Measurements from ENCODE around the gene SLC2A6.

The SLC2A6 gene

GRCh38 chr9:133476036-133476931 is 2.6 kb downstream of the SLC2A6 start:
- DNase-seq, result peak; percentile 24

DNA sequence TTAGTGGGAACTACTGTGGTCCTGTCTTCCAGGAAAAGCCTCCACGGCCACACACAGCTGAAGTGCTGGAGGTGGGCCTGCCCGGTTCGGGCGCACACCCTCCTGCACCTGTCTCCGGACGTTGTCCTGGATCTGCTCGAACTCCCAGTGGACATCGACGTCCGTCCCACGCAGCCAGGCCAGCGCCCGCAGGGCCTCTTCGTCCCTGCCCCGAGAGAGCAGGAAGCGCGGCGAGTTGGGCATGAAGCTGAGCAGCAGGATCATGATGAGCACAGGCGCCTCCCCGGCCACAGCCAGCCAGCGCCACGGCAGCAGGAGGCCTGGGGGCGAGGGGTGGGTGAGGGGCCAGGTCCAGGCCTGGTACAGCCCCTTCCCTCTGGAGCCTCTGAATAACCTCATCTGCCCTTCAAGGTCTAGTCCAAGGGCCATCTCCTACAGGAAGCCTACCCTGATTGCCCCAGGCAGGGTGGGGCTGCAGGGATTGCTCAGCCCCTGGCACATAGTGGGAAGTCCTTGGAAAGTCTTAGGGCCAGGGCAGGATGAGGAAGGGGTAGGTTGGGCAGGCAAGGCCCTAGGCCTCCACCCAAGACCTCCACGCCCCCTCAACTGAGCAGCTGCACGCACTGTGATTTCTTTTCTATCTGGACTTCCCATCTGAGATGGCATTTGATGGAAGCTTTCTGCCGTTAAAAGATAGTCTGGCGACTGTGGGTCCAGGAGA is 3.4 kb downstream of the SLC2A6 start:
- DNase-seq, result no peak

- DNase-seq, result no peak
These were observed 4.0 kb downstream of the SLC2A6 start for GRCh38 chr9:133474853-133475252.

- DNase-seq, result no peak
These were observed 4.7 kb downstream of the SLC2A6 start for GRCh38 chr9:133474215-133474614.

DNA sequence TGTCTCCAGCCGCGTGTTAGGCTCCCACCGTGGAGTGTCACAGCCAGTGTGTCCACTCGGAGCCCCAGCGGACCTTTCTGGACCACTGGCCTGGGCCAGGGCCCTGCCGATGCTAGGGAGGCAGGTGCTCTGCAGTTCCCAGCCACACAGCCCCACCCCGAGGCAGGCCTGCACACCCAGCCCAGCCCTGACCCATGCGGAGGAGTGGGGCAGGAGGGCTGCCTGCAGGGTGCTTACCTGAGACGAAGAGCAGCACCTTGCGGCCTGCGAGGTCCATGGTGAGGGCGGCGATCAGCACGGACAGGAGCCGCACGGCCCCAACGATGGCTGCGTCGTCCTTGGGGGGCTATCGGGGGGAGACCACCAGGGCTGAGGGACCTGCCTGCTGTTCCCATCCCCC is 5.2 kb downstream of the SLC2A6 start:
- DNase-seq, result no peak

- DNase-seq, result no peak
These were observed 6.0 kb downstream of the SLC2A6 start for GRCh38 chr9:133472753-133473378.

DNA sequence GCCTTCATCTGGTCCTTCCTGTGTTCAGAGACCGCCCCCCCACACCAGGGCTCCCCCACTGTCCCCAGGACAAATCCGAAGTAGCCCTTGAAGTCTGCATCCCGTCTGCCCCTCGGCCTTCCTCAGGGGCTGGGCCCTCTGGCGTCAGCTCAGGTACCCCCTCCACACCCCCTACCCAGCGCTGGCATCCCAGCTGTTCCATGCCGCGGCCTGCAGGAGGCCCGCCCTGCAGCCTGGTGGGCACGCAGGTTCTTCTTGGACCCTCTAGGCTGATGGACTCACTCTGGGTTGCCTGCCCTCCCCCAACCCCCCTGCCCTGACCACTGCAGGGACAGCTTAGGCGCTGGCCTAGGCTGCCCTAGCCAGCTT is 6.6 kb downstream of the SLC2A6 start:
- DNase-seq, result no peak

DNA sequence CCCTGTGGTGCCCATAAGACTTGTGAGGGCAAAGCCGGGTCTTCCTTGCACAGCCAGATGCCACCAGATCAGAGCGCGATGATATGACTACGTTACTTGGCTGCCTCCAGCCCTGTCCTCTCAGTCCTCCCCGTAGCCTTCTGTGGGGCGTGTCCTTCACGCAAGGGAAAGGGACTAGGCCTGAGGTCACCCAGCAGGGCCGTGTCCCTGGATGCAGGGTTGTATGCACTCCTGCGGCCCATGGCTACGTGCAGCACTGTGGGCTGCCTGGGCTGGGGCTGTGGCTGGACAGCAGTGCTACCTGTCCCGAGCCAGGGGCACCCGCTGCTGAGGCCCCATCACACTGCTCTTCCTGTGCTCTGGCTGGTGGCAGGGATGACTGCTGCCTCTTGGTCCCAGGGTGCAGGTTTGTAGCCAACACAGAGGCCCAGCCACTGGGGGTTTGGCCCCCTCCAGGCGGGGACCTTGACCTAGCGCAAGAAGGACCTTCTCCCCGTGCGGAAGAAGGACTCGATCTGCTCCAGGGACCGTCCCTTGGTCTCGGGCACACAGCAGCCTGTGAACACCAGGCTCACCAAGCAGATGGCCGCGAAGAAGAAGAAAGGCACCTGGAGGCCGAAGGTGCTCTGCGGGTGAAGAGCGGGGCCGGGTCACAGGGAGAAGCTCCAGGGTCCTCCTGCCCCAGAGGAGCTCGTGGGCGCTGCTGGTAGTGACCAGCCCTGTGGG is 7.2 kb downstream of the SLC2A6 start:
- DNase-seq, result no peak

- DNase-seq, result no peak
These were observed 7.9 kb downstream of the SLC2A6 start for GRCh38 chr9:133470988-133471387.

DNA sequence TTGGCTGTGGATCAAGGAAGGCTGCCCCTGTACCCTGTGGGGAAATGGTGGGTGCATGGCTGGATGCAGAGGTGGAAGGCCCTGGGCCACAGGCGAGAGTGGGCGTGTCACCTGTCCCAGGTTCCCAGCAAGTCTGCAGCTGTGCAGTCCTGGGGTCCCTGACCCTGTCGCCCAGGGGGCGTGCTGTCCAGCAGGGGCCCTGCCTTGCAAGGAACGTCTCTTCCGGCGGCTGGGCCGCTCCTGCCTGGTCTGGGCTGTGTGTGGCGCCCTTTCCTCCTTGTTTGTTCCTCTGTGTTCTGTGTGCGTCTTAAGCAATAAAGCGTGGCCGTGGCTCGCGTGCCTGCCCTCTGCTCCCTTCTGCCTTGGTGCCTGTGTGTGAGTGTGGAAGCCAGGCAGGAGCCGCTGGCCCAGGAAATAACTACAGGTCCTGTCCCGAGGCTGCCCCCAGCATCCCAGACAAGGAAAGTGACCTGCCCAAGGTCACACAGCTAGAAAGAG is 8.4 kb downstream of the SLC2A6 start:
- DNase-seq, result no peak

GRCh38 chr9:133468777-133469421 is 10.0 kb downstream of the SLC2A6 start:
- DNase-seq, result no peak

GRCh38 chr9:133468374-133468773 is 10.5 kb downstream of the SLC2A6 start:
- no peak for DNase-seq

- no peak for DNase-seq
These were observed 11.8 kb downstream of the SLC2A6 start for GRCh38 chr9:133467101-133467500.

DNA sequence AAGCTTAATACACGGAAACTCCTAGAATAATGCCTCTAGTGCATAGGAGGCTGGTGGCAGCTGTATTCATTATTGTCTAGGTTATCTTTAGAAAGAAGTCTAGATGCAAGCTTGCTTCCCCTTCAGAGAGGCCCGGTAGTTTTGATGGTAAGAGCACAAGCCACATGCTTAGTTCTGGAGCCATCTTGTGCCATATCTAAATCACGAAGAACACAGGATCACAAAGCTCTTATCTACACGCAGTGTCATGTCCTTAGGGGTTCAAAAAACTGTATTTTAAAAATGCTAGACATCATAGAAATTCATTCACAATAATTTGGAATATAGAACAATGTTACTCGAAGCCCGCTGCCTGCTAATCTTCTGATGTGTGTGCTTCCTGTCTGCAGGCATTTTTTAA is 12.9 kb downstream of the SLC2A6 start:
- no peak for DNase-seq

GRCh38 chr9:133464638-133465037 is 14.3 kb downstream of the SLC2A6 start:
- no peak for DNase-seq

- DNase-seq, result no peak
These were observed 14.9 kb downstream of the SLC2A6 start for GRCh38 chr9:133463864-133464615.

- DNase-seq, result no peak
These were observed 15.6 kb downstream of the SLC2A6 start for GRCh38 chr9:133463234-133463863.

DNA sequence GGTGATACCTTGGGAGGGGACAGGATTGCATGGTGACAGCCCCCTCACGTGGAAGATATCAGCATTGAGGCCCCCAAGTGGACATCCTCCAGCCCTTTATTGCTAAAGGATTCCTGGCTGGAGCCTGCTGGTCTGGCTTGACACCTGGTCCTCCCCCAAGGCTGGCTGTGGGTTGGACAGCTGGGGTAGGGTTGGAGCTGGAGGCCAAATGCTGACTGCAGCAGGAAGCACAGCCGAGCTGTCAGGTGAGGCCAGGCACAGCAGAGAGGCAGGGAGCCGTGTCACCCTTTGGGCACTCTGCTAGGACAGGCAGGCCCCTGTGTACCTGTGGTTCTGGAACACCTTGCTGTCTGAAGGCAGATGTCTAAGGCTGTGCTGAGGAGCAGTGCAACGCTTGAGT is 16.9 kb downstream of the SLC2A6 start:
- DNase-seq, result no peak

GRCh38 chr9:133460405-133461175 is 18.3 kb downstream of the SLC2A6 start:
- DNase-seq, result no peak
